ENCODE measurements around the gene TRAPPC14.
"Not testable (repeated sequence)": the region's sequence is repeated elsewhere in the genome, so short reads cannot be mapped to it uniquely, and the experiment has no call there.

TRAPPC14 gene, protein sequence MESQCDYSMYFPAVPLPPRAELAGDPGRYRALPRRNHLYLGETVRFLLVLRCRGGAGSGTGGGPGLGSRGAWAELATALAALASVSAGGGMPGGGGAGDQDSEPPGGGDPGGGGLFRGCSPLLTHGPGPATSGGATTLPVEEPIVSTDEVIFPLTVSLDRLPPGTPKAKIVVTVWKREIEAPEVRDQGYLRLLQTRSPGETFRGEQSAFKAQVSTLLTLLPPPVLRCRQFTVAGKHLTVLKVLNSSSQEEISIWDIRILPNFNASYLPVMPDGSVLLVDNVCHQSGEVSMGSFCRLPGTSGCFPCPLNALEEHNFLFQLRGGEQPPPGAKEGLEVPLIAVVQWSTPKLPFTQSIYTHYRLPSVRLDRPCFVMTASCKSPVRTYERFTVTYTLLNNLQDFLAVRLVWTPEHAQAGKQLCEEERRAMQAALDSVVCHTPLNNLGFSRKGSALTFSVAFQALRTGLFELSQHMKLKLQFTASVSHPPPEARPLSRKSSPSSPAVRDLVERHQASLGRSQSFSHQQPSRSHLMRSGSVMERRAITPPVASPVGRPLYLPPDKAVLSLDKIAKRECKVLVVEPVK

DNA sequence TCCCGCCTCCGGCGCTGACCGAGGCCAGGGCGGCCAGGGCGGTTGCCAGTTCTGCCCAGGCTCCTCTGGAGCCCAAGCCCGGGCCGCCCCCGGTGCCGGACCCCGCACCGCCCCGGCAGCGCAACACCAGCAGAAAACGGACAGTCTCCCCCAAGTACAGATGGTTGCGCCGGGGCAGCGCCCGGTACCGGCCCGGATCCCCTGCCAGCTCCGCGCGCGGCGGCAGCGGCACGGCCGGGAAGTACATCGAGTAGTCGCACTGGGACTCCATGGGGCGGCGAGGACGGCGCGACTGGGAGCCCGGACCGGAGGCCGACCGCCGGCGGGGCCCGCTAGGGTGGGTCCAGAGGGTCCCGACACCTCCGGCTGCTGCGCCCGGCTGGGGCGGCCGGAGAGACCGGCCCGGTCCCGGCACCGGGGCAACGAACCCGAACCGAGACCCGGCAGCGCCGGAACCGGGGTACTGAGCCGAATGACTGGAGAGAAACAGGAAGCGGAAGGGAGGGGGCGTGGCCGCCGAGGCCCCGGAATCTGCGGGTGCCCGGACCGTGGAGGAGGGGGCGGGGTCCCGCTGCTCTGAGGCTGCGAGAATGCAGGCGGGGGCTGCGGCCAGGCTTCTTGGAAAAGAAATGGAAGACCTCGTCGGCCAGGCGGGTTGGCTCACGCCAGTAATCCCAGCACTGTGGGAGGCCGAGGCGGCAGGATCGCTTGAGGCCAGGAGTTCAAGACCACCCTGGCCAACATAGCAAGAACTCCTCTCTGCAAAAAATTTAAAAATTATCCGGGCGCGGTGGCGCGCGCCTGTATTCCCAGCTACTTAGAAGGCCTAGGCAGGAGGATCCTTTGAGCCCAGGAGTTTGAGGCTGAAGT, at the start of gene TRAPPC14:
TSS of gene TRAPPC14 (minus strand) at position 495 of the 870 bp plus-strand sequence. CDS start at position 271, 224 bp downstream.
- DNase-seq, result peak; percentile 94

DNA sequence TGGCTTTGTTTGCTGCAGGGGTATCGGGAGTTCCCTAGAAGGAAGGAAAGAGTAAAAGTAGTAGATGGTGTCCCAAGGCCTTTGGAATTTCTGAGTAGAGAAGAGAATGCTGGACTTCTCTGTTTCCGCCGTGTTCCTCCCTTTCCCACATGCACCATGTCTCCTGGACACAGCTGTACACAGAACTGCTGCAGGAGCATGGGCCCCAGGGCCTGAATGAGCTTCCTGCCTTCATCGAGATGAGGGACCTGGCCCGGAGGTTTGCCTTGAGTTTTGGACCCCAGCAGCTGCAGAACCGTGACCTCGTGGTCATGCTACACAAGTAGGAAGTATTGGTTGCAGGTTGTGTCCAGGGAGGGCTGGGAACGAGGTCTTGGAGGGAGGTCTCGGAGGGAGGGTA, 45.9 kb upstream of the TRAPPC14 start:
- no peak for DNase-seq

DNA sequence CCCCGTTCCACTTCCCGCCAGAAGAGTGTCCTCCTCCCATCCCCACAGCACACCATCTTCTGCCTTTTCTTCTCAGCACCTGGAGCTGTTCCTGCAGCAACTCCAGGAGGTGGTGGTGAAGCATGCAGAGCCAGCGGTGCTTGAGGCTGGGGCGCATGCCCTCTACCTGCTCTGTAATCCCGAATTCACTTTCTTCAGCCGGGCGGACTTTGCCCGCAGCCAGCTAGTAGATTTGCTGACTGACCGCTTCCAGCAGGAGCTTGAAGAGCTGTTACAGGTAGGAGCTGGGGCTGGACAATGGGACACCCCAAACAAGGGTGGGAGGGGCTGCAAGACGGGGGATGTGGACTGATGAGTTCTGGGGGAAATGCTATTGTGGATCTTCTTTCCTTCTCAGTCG, 42.2 kb upstream of the TRAPPC14 start:
- no peak for DNase-seq

DNA sequence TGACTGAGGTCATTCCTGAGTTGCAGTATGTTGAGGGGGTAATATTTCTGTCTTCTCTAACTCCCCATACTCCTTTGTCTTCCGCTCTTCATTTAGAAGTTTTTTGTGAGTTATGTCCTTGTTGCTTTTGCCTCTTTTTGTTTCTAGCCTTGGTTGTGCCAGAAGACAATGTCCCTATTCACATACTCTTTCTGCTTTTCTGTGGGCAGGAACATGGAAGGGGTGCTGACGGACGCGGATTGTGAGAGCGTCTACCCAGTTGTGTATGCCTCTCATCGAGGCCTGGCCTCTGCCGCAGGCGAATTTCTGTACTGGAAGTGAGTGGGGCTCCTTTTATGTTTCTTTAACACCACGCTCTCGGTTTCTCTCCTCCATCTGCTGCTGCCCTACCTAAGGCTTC, 39.7 kb upstream of the TRAPPC14 start:
- DNase-seq, result no peak

DNA sequence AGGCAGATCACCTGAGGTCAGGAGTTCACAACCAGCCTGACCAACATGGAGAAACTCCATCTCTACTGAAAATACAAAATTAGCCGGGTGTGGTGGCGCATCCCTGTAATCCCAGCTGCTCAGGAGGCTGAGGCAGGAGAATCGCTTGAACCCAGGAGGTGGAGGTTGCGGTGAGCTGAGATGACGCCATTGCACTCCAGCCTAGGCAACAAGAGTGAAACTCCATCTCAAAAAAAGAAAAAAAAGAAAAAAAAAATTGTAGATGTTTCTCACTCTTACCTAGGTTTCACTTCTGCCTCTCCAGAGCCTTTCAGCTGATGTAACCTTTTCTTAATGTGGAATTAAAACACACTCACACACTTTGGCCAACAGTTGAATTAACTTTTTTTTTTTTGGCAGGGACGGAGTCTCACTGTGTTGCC, 37.4 kb upstream of the TRAPPC14 start:
- not testable (repeated sequence) for DNase-seq

DNA sequence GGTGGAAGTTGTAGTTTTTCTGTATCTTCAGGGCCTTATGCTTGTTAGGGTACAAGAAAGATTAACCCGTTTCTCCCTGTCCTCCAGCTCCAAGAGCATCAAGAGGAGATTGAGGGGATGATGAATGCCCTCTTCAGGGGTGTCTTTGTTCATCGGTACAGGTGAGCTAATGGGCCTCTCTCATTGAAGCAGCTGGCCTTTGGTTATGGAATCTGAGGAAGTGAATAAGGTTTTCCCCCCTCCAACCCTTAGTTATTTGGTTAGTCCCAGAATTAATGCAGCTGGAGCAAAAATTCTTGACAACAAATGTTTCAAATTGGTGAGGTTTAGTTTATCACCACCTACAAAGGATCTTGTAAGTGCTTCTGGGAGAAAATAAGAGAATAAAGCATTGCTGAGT, 36.7 kb upstream of the TRAPPC14 start:
- DNase-seq, result no peak

DNA sequence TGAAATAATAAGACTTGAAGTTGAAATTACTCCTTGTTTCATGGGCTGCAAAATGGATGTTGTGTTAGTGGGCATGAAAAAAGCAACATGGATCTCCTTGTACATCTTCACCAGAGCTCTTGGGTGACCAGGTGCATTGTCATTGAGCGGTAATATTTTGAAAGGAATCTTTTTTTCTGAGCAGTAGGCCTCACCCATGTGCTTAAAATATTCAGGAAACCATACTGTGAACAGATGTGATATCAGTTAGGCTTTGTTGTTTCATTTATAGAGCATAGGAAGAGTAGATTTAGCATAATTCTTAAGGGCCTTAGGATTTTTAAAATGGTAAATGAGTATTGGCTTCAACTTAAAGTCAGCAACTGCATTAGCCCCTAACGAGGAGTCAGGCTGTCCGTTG, 34.4 kb upstream of the TRAPPC14 start:
- no peak for DNase-seq

DNA sequence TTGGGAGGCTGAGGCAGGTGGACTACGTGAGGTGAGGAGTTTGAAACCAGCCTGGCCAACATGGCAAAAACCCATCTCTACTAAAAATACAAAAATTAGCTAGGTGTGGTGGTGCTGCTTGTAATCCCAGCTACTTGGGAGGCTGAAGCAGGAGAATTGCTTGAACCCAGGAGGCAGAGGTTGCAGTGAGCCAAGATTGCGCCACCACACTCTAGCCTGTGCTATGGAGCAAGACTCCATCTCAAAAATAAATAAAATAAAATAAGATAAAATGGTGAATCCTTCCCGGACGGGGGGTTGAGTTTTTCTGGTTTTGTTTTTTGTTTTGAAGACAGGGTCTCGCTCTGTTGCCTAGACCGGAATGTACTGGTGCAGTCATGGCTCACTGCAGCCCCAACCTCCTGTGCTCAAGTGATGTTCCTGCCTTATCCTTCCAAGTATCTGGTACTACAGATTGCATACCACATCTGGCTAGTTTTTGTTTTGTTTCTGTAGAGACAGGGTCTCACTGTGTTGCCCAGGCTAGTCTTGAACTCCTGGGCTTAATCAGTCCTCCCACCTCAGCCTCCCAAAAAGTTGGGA, 33.8 kb upstream of the TRAPPC14 start:
- DNase-seq, result not testable (repeated sequence)

DNA sequence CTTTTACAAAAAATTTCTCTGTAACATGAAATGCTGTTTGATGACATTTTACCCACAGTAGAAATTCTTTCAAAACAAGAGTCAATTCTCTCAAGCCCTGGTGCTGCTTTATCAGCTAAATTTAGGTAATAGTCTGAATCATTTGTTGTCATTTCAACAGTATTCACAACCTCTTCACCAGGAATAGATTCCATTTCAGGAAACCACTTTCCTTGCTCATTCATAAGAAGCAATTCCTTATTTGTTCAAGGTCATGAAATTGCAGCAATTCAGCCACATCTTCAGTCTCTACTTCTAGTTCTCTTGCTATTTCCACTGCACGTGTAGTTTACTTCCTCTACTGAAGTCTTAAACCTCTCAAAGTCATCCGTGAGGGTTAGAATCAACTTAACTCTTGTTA, 33.3 kb upstream of the TRAPPC14 start:
- no peak for DNase-seq

DNA sequence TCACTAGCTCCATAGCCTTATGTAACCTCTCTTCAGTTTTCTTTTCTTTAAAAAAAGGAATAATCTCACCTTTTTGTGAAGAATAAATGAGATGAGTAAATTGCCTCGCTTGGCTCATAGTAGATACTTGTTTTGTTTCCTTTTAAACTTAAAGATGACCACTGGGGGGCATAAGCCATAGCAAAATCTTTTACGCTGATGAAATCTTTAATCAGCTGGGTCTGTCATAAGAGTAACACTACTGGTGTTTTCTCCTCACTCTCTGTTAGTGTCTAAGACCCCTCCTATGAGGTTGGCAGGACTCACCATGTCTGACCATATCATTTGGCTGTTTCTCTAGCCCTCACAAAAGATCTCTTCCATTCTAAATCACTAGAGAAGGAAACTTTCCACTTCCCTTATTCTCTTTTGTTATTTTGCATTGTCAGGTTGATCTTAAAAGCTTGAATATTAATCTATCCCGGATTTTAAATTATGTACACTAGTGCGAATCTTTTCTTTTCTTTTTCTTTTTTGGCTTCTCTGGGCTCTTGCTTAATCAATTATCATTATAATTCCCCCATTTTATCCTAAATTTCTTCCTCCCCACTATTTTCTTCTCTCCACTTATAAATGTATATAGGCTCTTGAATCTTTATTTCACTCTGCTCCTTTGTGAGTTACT, 31.7 kb upstream of the TRAPPC14 start:
- DNase-seq, result peak; percentile 79

DNA sequence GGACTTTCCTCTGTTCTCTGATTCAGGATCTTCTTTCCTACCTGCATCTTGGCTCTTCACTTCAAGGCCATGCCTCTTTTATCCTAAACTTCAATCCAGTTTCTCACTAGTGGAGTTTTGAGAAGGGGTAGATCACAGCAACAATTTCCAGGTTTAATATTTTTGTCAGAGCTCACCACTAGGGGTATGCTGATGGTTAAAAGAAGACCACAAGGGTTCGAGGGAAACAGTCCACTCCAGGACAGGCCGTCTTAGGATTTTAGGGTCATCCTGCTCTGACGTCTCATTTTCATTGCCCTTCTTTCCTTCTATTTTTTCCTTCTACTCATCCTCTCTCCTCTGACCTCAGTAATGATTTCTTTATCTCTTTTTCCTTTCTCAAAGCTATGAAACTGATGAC, 30.5 kb upstream of the TRAPPC14 start:
- no peak for DNase-seq

DNA sequence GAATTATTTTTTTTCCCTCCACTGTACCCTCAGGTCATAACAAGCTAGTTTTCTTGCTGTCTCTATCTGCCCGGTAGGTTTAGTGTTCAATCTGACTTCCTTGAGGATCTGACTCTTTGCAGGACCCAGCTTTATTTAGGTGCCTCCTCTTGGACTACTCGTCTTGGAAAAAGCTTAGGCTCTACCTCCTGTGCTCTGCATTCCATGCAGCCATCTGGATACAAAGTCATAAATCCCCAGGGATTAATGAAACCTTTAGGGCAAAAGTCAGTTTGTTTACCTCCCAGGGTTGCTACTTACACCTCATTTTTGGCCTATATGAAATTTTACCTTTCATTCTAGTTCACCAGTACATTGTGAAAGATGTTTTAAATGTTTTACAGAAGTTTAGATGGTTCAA, 27.2 kb upstream of the TRAPPC14 start:
- no peak for DNase-seq

DNA sequence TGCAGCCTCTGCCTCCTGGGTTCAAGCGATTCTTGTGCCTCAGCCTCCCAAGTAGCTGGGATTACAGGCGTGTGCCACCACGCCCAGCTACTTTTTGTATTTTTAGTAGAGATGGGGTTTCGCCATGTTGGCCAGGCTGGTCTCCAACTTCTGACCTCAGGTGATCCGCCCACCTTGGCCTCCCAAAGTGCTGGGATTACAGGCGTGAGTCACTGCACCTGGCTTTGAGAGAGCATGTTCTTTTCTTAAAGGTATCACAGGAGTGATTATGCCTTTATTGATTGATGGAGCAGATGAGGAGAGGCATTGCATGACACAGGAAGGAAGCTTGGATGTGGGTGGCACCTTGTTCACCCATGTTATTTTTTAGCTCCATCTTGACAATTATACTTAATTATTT, 24.6 kb upstream of the TRAPPC14 start:
- not testable (repeated sequence) for DNase-seq

DNA sequence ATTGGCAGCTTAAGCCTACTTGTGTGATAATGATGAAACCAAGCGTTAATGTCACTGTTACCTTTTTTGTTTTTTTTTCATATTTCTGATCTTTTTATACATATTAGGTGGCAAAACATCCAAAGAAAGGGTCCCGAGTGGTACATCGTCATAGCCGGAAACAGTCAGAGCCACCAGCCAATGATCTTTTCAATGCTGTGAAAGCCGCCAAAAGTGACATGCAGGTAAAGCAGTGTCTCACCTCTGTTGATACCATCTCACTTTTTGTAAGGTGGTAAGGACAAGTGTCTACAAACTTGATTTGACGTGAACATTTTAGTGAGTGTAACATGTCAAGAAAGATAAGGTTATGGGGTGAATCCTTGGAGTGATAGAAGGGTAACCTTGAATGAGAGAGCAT, 24.1 kb upstream of the TRAPPC14 start:
- DNase-seq, result not testable (repeated sequence)

DNA sequence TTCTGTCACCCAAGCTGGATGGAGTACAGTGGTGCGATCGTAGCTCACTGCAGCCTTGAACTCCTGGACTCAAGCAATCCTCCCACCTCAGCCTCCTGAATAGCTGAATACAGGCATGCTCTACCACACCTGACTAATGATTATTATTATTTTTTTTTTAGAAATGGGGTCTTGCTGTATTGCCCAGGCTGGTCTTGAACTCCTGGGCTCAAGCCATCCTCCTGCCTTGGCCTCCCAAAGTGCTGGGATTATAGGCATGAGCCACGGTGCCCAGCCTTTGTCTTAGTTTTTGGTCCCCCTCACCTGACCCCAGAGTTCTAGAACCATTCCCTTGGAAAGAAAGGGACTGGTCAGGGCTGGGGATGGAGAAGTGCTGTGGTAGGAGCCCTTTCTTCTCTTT, 21.6 kb upstream of the TRAPPC14 start:
- not testable (repeated sequence) for DNase-seq

DNA sequence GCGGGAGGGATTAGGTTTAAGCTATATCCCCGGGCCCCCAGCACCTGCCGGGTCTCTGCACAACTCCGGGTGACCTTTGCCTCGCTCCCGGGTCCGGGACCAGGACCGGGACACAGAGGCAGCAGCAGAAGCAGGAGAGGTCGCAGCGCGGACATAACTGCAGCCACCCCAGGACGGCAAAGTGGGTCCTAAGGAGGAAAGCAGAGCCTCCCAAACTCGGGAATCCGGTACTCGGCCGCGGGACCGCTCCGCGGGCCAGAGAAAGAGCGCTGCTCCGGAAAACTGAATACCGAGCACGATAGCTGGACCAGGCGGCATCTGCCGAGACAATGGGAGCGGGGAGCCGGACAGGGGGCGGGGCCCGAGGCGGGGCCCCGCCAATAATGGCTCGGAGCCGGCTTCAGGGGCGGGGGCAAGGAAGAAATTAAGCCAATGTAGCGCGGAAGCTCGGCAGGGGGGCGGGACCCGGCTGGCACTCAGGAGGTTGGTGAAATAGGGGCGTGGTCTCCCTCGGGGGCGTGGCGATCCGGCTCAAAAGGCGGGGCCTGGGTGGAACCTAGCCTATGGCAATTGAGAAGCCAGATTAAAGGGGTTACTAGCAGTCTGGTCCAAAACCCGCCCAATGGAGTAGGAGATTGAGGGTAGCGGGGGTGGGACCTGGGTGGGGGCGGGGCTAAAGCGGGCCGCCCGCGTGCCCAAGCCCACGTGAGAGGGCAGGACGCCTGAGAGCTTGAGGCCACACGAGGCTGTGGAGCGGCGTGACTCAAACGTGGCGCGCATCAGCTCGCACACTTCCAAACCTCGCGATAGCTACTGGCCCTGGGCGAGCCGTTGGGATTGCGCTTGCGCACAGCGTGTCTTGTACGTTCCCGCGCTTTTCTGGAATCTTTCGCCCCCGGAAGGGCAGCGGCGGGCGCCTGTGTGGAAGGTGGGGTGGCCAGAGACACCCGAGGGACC, 18.8 kb upstream of the TRAPPC14 start, which contains the start of the genes GPC2 and STAG3:
TSS of gene GPC2 (minus strand) at position 337 of the 957 bp plus-strand sequence. CDS start at position 155, 182 bp downstream.
TSS of gene STAG3 (plus strand) at position 874 of the 957 bp plus-strand sequence. CDS start 2,639 bp downstream, outside the sequence.
- DNase-seq, result peak; percentile 98

DNA sequence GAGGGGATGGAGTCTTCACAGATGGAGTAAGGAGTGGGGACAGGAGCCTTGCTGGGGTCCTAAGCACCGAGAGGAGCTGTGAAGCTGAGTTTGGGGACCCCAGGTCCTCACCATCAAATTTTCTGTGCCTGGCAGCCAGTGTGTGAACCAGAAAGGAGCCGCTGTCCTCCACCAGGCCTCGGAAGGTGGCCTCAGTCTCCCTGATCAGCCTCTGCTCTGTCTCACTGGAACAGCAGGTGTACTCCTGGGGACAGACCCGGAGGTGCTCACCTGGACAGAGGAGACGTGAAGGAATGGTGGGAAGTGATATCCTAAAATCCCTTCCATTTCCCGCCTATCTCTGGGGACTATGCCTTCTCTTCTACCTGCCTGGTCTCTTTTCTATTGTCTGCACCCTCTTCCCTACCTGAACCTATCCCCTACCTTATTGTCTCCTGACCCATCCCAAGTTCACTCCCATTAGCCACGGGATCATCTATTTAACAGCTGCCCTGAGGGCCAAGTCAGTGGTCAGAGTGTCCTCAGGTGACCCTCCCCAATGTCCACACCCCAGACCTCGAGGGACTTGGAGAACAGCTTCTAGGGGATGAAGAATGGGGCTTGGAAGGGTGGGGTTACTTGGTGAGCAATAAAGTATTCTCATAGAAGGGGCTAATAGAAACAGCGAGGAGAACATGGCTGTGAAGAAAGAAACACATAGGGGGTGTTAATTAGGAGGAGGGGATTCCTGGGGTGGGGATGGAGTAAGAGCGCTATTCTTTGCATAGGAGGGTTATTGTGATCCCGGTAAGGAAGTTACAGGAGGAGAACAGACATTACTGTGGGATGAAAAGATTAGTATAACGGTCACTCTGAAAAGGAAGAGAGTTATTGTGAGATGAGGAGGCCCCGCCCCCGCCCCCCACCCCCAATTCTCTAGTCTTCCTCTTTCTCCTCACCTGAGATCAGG, 17.8 kb upstream of the TRAPPC14 start:
- no peak for DNase-seq

DNA sequence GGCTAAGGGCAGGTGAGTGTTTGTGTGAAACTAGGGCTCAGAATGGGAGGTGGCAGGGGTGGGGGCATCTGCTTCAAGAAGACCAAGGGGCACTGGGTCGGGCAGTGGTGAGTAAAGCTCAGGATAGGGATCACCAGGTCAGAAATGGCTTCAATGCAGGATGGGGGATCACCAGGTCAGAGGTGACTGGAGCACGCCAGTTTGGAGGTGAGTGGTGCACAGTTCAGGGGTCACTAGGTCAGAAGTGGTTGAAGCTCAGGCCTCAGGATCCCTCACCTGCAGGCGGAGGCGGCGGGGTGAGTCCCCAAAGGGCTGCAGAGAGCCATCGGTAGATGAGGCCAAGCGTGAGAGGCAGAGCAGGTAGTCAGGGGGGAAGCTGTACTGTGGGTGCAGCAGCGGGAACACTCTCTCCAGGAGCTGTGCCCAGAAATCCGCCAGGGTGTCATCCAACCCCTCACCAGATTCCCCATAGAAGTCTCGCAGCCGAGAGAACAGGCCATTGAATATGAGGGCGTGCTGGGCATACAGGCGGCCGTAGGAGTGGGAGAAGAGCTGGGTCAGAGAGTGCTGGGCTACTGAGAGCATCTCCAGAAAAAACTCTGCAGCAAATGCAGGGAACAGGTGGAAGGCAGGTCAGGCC, 16.9 kb upstream of the TRAPPC14 start:
- no peak for DNase-seq

DNA sequence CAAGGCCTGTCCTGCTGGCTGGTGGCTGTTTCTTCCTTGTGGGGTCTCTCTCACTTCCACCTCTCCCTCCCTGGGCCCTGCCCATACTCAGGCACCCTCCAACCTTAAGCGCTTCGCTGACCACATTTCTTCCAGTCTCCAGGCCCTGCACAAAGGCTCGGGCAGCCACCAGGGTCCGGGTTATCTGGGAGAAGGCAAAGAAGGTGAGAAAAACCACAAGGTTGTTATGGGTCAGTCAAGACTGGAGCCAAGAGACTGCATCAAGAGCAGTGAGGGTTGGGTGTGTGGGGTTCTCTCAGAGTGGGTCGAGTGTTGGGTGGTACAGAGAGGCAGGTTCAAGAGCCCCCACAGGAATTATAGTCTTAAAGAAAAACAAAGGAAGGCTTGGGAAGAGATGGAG, 16.1 kb upstream of the TRAPPC14 start:
- DNase-seq, result no peak

All from hematopoietic multipotent progenitor cell treated with erythropoietin and hydrocortisone succinate and interleukin-3 and kit ligand, for 4 days (in vitro differentiated cells).